GM10266 (cell line): Measurements from ENCODE around the gene MEIG1.
"Not testable (repeated sequence)": the region's sequence is repeated elsewhere in the genome, so short reads cannot be mapped to it uniquely, and the experiment has no call there.

ENCODE experiments used
- DNase-seq: peaks from one replicate; pipeline ENCODE4 v3.0.0; 2012; ENCODE audit errors: extremely low spot score
- CTCF ChIP-seq: IDR thresholded peaks from 2 replicates; pipeline ENCODE4 v1.5.1; 2012; ENCODE audit warnings: mild to moderate bottlenecking, low read depth; ENCODE audit not compliant: control insufficient read depth, insufficient read depth; ENCODE audit errors: missing control alignments

The MEIG1 gene

DNA sequence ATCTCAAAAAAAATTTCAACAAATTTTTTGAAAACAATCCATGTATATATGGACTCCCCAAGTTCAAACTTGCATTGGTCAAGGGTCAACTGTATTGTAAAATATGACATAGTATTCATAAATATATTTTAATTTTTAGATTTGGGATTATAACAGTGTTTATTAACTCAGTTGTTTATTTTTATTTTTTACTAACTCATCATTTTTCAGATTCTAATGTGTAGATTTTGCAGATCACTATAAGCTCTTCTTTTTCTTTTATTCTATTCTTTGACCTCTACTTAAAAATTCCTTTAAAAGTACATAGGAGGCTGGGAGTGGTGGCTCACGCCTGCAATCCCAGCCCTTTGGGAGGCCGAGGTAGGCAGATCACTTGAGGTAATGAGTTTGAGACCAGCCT lies 8.7 kb downstream of the MEIG1 start:
- DNase-seq, result no peak
- no peak for TF ChIP-seq CTCF

DNA sequence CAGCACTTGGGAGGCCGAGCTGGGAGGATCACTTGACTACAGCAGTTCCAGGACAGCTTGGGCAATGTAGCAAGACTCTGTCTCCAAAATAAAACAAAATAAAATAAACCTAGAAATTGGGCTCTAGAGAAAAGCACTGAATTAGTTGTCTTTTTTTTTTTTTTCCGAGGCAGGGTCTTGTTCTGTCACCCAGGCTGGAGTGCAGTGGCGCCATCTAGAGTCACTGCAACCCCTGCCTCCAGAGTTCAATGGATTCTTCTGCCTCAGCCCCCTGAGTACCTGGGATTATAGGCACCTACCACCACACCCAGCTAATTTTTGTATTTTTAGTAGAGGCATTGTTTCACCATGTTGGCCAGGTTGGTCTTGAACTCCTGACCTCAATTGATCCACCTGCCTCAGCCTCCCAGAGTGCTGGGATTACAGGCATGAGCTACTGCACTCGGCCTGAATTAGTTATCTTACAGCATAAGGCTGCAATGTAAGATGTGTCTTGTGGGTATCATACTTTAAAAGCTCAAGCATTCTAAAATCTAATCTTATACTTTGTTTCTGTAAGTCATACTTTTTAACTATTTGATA lies 12.8 kb downstream of the MEIG1 start:
- no peak for DNase-seq
- peak; percentile 63 for TF ChIP-seq CTCF

DNA sequence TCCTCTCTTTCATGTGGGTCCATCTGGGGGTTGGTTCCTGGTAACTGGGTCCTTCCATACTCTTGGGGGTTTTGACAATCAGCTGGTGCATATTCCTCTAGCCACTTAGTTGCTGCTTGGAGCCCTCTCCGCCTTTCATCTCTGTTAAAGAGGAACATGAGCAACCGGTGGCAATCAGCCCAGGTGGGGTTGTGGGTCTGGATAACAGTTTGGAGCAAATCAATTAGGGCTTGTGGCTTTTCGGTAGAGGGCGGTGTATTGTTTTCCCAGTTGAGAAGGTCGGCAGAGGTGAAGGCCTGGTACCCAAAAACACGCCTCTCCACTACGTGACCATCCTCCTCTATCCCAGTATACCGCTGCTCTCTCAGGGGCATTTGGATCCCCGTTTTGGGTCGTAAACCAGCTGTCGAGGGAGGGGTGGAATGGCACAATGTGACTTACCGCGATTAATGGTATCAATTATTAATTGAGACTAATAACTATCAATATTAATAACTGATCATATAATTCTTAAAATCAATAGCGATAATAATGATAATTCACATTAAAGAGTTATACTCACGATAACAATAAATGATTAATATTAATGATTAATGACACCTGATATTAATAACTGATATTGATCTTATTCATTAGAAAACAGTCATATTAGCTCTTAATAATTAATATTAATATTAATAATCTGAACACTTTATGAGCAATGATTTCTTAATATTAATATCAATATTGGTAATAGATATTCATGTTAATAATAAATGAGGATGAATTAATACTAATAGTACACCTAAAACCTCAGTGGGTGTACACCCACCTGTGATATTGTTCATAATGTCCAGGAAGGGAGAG lies 15.2 kb downstream of the MEIG1 start:
- not testable (repeated sequence) for DNase-seq

DNA sequence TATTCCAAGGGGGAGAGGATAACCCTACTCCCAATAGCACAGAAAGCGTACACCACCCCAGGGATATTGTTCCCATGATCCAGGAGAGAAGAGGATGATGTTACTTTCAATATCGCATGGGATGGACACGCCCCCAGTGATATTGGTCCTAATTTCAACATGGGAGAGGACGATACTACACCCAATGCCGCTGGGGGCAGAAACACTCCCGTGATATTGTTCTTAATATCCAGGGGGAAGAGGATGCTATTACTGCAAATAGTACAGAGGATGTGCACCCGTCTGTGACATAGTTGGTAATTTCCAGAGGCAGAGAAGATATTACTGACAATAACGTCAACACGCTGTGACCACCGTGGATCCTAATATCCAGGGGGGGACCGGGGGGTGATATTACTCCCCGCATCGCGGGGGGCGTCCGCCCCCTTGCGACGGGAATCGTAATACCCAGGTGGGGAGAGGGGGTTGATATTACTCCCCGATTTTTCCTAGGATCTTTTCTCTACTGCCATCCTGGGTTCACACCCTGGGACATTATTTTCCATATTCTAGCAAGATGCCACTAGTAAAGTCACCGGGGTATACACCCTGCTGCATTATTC lies 16.6 kb downstream of the MEIG1 start:
- peak; percentile 11 for TF ChIP-seq CTCF
- no peak for DNase-seq

GRCh38 chr10:14982744-14983143 lies 23.6 kb downstream of the MEIG1 start:
- TF ChIP-seq CTCF, result no peak

DNA sequence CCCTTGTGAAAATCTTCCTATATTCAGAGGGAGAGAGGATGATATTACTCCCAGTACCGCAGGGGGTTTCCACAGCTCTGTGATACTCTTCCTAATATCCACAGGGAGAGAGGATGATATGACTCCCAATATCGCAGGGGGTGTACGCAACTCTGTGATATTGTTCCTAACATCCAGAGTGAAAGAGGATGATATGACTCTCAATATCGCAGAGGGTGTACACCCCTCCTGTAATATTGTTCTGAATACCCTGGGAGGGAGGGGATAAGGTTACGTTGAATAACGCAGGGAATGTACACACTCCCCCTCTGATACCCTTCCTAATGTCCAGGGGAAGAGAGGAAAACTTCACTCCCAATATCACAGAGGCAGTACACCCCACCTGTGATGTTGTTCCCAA lies 30.4 kb downstream of the MEIG1 start:
- DNase-seq, result not testable (repeated sequence)

More at GRCh38 chr10:14982744-14983143, 23.6 kb downstream of the MEIG1 start:
- DNase-seq, result no peak

DNA sequence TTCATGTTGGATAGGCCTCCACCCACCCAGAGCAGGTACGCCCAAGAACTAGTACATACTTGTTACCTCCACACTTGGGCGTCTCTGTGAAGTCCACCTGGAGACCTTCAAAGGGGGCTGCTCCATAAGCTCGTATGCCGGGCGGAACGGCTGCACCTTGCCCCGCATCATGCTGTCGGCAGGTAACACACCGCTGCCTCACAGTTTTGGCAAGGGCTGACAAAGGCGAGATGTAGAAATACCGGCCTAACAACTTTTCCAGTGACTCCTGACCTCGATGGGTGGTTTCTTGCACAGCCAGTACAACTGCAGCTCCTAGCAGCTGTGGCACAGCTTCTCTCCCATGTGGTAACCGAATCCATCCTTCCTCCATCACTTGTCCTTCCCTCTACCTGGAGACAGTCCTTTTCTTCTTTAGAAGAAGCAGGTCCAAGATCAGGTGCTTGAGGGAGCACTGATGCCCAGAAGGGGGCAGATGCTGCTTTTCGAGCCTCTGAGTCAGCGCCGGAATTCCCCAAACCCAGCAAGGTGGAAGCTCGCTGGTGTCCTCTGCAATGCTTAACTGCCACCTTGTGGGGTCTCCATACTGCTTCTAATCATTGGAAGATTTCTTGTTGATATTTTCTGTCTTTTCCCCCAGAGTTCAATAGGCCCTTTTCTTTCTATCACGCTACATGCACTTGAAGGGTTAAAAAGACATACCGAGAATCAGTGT lies 32.0 kb downstream of the MEIG1 start:
- DNase-seq, result peak; percentile 15
- peak; percentile 53 for TF ChIP-seq CTCF

- DNase-seq, result not testable (repeated sequence)
Measured at GRCh38 chr10:14992336-14992735, 33.1 kb downstream of the MEIG1 start.

GRCh38 chr10:14993500-14994455 lies 34.6 kb downstream of the MEIG1 start:
- not testable (repeated sequence) for DNase-seq
